Measurements from ENCODE around the gene E2F6.

E2F6 gene

GRCh38 chr2:11395389-11395788 lies 70.6 kb downstream of the E2F6 start:
- Histone ChIP-seq H3K27me3 (ENCODE audit: insufficient read depth, low read length) (no peaks in the 10 kb centered on the region), H3K9ac (ENCODE audit: low read depth, low read length) (no peak overlapping the region), H3K9me3 (ENCODE audit: insufficient read depth, low read depth, low read length) (no peaks in the 10 kb centered on the region), H3K36me3 (ENCODE audit: insufficient read depth, low read depth, low read length) (no peaks in the 10 kb centered on the region), H3K4me1 (ENCODE audit: insufficient read depth, low read length) (no peaks in the 10 kb centered on the region), H3K4me3 (ENCODE audit: low read length) (no peak overlapping the region), H3K27ac (ENCODE audit: low read length) (no peak overlapping the region)
